Measurements from ENCODE around the gene VEGFB. TPM values are rescaled to one million over a fixed set of nuclear protein-coding genes. Genes with fewer than 3 reads are reported as not detected.

The VEGFB gene
- total RNA-seq, 1 donor from 2014 or later: 205 TPM

DNA sequence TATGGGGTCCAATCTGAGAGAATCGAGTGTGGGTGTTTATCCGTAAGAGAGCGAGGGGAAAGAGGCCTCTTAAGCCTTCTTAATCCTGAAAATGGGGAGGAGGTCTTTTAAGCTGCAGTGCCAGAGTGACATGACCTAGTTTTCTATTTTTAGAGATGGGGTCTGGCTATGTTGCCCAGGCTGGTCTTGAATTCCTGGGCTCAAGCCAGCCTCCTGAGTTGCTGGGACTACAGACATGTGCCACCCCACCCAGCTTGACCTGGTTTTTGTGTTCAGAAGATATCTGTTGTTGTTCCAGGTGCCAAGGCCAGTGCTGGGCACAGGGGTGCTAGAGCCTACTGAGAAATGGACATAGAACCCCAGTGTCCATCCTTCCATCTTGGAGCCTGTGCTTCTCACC, 48.7 kb downstream of the VEGFB start:
- peak overlapping the region; percentile 80 for H3K4me3 Mint-ChIP-seq (ENCODE audit: unreplicated experiment)
- peaks cover 23% of the 10 kb centered on the region for H3K4me1 Mint-ChIP-seq (ENCODE audit: unreplicated experiment)
- TF ChIP-seq, protein P1, sequence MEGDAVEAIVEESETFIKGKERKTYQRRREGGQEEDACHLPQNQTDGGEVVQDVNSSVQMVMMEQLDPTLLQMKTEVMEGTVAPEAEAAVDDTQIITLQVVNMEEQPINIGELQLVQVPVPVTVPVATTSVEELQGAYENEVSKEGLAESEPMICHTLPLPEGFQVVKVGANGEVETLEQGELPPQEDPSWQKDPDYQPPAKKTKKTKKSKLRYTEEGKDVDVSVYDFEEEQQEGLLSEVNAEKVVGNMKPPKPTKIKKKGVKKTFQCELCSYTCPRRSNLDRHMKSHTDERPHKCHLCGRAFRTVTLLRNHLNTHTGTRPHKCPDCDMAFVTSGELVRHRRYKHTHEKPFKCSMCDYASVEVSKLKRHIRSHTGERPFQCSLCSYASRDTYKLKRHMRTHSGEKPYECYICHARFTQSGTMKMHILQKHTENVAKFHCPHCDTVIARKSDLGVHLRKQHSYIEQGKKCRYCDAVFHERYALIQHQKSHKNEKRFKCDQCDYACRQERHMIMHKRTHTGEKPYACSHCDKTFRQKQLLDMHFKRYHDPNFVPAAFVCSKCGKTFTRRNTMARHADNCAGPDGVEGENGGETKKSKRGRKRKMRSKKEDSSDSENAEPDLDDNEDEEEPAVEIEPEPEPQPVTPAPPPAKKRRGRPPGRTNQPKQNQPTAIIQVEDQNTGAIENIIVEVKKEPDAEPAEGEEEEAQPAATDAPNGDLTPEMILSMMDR (IDR thresholded peaks at IDR 0.05): no peak
- H3K36me3 Mint-ChIP-seq (ENCODE audit: unreplicated experiment): peaks cover 17% of the 10 kb centered on the region
- no peak for DNase-seq (ENCODE audit: extremely low spot score, unreplicated experiment)
- H3K9me3 Mint-ChIP-seq (ENCODE audit: unreplicated experiment): no peaks in the 10 kb centered on the region
- H3K27ac Mint-ChIP-seq (ENCODE audit: unreplicated experiment): peak overlapping the region; percentile 40
- no peaks in the 10 kb centered on the region for H3K27me3 Mint-ChIP-seq (ENCODE audit: unreplicated experiment)

DNA sequence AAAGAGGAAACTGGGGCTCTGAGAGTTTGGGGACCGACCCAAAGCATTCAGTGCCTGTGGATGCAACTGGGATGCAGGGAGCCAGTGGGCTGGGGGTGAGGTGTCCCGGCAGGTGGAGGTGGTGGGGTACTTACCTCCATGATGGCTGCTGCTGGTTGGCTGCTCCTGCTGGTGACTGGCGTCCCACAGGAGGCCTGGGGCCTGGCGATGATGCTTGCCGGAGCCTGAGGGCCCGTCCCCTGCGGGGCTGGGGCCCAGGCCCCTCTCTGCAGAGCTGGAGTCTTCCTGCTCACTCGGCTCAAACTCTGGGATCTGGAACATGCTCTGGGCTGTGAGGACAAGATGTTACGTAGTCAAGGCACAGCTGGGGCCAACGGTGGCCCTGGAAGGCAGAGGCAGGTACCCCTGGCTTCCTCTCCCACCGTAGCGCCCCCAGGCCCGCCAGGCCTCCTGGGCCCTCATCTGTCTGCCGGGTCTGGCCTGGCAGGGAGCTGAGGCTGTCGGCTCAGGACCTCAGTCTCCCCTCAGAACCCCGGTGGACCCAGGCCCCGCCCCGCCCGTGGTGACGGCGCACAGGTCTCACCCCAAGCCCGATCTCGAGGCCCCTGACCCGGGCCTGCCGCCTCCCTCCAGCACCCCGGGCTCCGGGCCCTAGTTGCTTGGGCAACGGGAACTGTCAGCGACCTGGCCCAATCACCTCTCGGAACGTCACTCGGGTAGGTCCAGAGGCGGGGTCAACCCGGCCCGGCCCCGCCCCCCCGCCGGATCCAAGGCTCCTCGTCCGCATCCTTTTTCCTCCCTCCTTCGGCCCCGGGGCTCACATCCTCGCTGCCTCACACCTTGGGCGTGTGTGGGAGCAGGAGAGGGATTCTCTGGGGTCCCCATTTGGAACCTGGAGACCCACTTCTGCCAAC, 49.9 kb downstream of the VEGFB start, which contains the start of gene BAD:
BAD (minus strand) TSS at position 618 of the 914 bp plus-strand sequence; CDS start at position 321, 297 bp downstream.
- TF ChIP-seq, protein P1 (IDR thresholded peaks at IDR 0.05): no peak
- peak within 1 kb of the TSS; percentile 88 for H3K27ac Mint-ChIP-seq (ENCODE audit: unreplicated experiment)
- no peaks in the 10 kb centered on the region for H3K27me3 Mint-ChIP-seq (ENCODE audit: unreplicated experiment)
- peaks cover 23% of the 10 kb centered on the region for H3K4me1 Mint-ChIP-seq (ENCODE audit: unreplicated experiment)
- H3K36me3 Mint-ChIP-seq (ENCODE audit: unreplicated experiment): peaks cover 13% of the 10 kb centered on the region
- peak within 1 kb of the TSS; percentile 82 for H3K4me3 Mint-ChIP-seq (ENCODE audit: unreplicated experiment)
- no peaks in the 10 kb centered on the region for H3K9me3 Mint-ChIP-seq (ENCODE audit: unreplicated experiment)
- DNase-seq (ENCODE audit: extremely low spot score, unreplicated experiment): peak; percentile 96

DNA sequence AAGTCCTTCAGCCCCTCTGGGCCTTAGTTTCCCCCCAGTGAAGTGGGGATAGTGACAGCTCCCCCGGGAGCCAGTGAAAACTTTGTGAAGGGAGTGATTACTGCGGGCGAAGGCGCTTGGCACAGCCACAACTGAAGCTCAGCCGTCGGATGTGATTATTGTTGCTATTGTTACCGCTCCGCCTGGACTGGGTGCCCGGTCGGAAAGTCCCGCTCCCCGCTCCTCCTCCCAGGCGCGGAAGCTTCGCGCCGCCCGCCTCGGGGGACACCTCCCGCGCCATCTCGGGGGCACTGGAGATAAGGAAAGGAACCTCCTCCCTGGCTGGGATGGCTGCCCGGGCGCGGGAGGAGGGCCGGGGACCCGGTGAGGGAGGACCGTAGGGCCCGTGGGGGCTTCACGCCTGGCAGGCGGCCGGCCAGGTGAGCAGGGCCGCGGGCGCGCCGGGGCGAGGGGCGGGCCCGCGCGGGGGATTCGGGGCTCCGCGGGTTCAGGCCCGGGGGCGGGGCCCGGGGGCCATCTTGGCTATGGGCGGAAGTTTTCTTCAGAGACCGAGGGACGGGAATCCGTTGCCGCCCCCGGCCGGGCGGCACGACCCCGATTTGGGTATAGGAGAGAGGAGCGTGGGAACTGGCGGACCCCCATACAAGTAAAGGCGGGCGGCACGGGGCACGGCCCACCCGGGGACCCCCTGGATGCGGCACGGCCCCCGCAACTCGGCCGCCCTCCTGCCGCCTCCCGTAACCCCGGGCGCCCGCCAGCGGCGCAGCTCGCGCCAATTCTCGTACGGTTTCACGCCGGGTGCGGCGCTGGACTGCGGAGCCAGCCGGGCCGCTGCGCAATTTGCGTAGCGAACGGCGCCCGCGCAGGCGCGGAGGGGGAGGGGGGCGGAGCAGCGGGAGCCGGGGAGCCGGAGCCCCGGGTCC, 50.8 kb downstream of the VEGFB start, which contains the start of gene GPR137:
GPR137 (plus strand) TSS at position 887 of the 923 bp plus-strand sequence. CDS start 677 bp downstream, outside the sequence.
- peak; percentile 95 for DNase-seq (ENCODE audit: extremely low spot score, unreplicated experiment)
- no peaks in the 10 kb centered on the region for H3K9me3 Mint-ChIP-seq (ENCODE audit: unreplicated experiment)
- peaks cover 23% of the 10 kb centered on the region for H3K4me1 Mint-ChIP-seq (ENCODE audit: unreplicated experiment)
- peak within 1 kb of the TSS; percentile 88 for H3K27ac Mint-ChIP-seq (ENCODE audit: unreplicated experiment)
- H3K4me3 Mint-ChIP-seq (ENCODE audit: unreplicated experiment): peak within 1 kb of the TSS; percentile 82
- peaks cover 10% of the 10 kb centered on the region for H3K36me3 Mint-ChIP-seq (ENCODE audit: unreplicated experiment)
- H3K27me3 Mint-ChIP-seq (ENCODE audit: unreplicated experiment): no peaks in the 10 kb centered on the region
- TF ChIP-seq, protein P1 (IDR thresholded peaks at IDR 0.05): no peak

DNA sequence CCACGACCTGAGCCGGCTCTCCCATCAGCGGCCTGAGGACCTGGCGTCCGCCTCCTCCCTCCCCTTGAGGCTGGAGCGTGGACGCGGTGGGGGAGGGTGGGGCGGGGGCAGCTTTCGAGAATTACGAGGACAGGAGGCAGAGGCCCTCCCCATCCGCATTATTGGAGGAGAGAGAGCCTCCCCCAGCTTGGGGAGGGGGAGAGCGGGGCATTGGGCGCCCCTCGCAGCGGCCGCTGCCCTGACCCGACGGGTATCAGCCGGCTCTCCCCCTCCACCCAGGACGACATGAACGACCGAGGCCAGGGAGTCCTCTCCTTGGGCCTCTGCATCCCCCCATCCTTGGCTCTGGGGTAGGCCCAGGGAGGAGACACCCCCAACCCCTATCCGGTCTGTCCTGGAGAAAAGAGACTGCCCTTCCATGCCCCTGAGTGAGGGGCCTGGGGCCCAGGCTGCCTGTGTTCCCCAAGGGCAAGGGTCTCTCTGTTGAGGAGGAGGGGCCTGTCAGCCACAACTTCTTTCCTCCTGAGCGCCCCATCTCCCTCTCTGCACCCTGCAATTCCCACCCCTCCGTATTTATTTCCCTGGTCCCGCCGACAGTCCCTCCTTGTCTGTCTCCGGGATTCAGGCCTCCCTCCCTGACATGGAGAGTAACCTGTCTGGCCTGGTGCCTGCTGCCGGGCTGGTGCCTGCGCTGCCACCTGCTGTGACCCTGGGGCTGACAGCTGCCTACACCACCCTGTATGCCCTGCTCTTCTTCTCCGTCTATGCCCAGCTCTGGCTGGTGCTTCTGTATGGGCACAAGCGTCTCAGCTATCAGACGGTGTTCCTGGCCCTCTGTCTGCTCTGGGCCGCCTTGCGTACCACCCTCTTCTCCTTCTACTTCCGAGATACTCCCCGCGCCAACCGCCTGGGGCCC, 51.8 kb downstream of the VEGFB start:
- Mint-ChIP-seq H3K4me3 (ENCODE audit: unreplicated experiment) (peak overlapping the region; percentile 70), H3K4me1 (ENCODE audit: unreplicated experiment) (peaks cover 29% of the 10 kb centered on the region), H3K9me3 (ENCODE audit: unreplicated experiment) (no peaks in the 10 kb centered on the region), H3K27ac (ENCODE audit: unreplicated experiment) (peak overlapping the region; percentile 6), H3K36me3 (ENCODE audit: unreplicated experiment) (peaks cover 9% of the 10 kb centered on the region), H3K27me3 (ENCODE audit: unreplicated experiment) (peaks cover 7% of the 10 kb centered on the region)
- TF ChIP-seq, protein P1 (IDR thresholded peaks at IDR 0.05): no peak
- no peak for DNase-seq (ENCODE audit: extremely low spot score, unreplicated experiment)
